DND-41 (cell line): ENCODE results near the gene ANKRD11.

Source experiments
- ATAC-seq: fragments of 200-7000 bp; cut with Tn5 transposase; 3 replicates; pipeline ENCODE4 v1.9.1; 2021; ENCODE audit warnings: low read depth; ENCODE audit not compliant: insufficient read depth
- DNase-seq: peaks from one replicate; pipeline ENCODE4 v3.0.0-alpha.2; 2020
- H2AFZ ChIP-seq: 2 replicates; pipeline ENCODE4 v1.6.0; 2012; ENCODE audit warnings: low read depth, low read length
- H3K27ac ChIP-seq: 2 replicates; pipeline ENCODE4 v1.5.1; 2012; ENCODE audit warnings: low read length, inconsistent platforms
- H3K27me3 ChIP-seq: fragments of 200-600 bp; sonication (generic); 2 replicates; pipeline ENCODE4 v1.6.0; 2012; ENCODE audit warnings: low read length, mild to moderate bottlenecking, inconsistent platforms; ENCODE audit not compliant: insufficient read depth, poor library complexity
- H3K36me3 ChIP-seq: 2 replicates; pipeline ENCODE4 v1.5.1; 2012; ENCODE audit warnings: low read length, inconsistent platforms; ENCODE audit not compliant: insufficient read depth
- H3K4me1 ChIP-seq: 2 replicates; pipeline ENCODE4 v1.5.1; 2012; ENCODE audit warnings: mild to moderate bottlenecking, low read length; ENCODE audit not compliant: insufficient read depth
- H3K4me2 ChIP-seq: 2 replicates; pipeline ENCODE4 v1.6.0; 2012; ENCODE audit warnings: mild to moderate bottlenecking, moderate library complexity, low read length, inconsistent platforms; ENCODE audit not compliant: insufficient read depth
- H3K4me3 ChIP-seq, 2 experiments: fragments of 200-600 bp in 1 of 2; shearing (Covaris generic) in 1 of 2; 2 replicates each; pipeline ENCODE4 v1.5.1; 2012 to 2016; ENCODE audit warnings: inconsistent platforms in 2 of 2, low read length in 2 of 2, mild to moderate bottlenecking in 2 of 2, low read depth in 1 of 2, moderate library complexity in 1 of 2
- H3K79me2 ChIP-seq: 2 replicates; pipeline ENCODE4 v1.6.0; 2012; ENCODE audit warnings: low read length, inconsistent platforms; ENCODE audit not compliant: insufficient read depth
- H3K9ac ChIP-seq: 2 replicates; pipeline ENCODE4 v1.6.0; 2012; ENCODE audit warnings: low read depth, mild to moderate bottlenecking, inconsistent platforms, low read length, moderate library complexity
- H3K9me3 ChIP-seq: 2 replicates; pipeline ENCODE4 v1.5.1; 2012; ENCODE audit warnings: low read length, moderate library complexity, mild to moderate bottlenecking, inconsistent platforms; ENCODE audit not compliant: insufficient read depth, severe bottlenecking
- H4K20me1 ChIP-seq: 2 replicates; pipeline ENCODE4 v1.6.0; 2012; ENCODE audit warnings: low read length; ENCODE audit not compliant: insufficient read depth
- EZH2 ChIP-seq: IDR thresholded peaks from 3 replicates; pipeline ENCODE4 v1.6.1; 2012; ENCODE audit warnings: borderline replicate concordance, low read depth, mild to moderate bottlenecking, moderate library complexity, low read length, inconsistent platforms; ENCODE audit not compliant: severe bottlenecking
- TF ChIP-seq, protein P1 (sequence below): IDR thresholded peaks from 2 replicates; pipeline ENCODE4 v1.5.1; 2012; ENCODE audit warnings: borderline replicate concordance, low read length, moderate library complexity, mild to moderate bottlenecking; ENCODE audit not compliant: poor library complexity, severe bottlenecking; ENCODE audit errors: extremely low read depth

Gene ANKRD11

DNA sequence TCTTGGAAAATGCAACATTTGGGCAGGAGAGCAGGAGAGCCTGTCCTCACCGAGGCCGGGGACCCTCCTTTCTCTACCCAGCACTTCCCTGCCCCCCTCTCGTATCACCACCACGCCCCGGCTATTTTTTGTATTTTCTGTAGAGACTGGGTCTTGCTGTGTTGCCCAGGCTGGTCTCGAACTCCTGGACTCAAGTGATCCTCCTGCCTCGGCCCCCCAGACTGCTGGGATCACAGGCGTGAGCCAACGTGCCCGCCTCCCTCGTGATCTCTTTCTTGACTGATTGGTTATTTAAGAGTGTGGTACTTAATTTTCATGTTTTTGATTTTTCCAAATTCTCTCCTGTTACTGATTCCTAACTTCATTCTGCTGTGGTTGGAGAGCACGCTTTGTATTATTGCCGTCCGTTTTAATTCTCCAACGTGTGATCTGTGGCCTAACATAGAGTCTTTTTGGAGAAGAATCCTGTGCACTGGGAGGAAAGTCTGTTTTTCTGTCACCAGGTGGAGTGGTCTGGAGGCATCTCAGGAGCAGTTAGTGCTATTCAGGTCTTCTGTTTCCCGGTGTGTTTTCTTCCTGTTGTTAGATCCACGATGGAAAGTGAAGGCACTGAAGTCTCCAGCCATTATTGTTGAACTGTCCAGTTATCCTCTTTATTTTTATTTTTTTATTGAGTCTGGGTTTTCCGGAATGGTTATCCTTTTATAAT, 232.4 kb downstream of the ANKRD11 start:
- Histone ChIP-seq H3K36me3 (no peaks in the 10 kb centered on the region), H3K27me3 (no peaks in the 10 kb centered on the region), H3K4me2 (no peak overlapping the region), H3K4me1 (no peaks in the 10 kb centered on the region), H3K9me3 (no peaks in the 10 kb centered on the region), H2AFZ (no peak overlapping the region), H3K27ac (no peak overlapping the region), H4K20me1 (no peaks in the 10 kb centered on the region), H3K4me3 (no peak overlapping the region), H3K79me2 (no peaks in the 10 kb centered on the region), H3K9ac (no peak overlapping the region)
- ATAC-seq (no peak), DNase-seq (no peak)
- no peak for TF ChIP-seq EZH2
- TF ChIP-seq, protein P1, sequence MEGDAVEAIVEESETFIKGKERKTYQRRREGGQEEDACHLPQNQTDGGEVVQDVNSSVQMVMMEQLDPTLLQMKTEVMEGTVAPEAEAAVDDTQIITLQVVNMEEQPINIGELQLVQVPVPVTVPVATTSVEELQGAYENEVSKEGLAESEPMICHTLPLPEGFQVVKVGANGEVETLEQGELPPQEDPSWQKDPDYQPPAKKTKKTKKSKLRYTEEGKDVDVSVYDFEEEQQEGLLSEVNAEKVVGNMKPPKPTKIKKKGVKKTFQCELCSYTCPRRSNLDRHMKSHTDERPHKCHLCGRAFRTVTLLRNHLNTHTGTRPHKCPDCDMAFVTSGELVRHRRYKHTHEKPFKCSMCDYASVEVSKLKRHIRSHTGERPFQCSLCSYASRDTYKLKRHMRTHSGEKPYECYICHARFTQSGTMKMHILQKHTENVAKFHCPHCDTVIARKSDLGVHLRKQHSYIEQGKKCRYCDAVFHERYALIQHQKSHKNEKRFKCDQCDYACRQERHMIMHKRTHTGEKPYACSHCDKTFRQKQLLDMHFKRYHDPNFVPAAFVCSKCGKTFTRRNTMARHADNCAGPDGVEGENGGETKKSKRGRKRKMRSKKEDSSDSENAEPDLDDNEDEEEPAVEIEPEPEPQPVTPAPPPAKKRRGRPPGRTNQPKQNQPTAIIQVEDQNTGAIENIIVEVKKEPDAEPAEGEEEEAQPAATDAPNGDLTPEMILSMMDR = peak; percentile 15

DNA sequence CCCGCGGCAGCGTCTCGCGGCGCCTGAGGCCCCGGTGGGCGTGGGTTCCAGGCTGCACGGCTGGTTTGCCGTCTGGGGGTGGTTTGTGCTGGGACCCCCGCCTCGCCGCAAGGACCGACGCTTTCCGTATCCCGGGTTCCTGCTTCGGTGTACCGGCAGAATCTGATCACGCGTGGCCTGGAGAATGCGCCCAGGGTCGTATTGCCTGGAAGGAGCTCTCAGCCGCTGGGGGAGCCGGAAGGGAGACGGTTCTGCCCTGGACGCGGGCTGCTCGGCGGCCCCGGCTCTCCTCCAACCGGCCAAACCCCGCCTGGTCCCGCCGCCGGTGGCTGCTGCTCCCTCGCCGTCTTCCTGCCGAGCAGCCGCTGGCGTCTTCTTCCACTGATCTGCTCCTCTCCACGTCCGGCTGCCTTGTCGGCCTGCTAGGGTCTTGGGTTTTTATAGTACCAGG, 233.1 kb downstream of the ANKRD11 start:
- H3K4me1 ChIP-seq = no peaks in the 10 kb centered on the region
- TF ChIP-seq, protein P1 = no peak
- no peak for TF ChIP-seq EZH2
- H3K4me2 ChIP-seq = no peak overlapping the region
- ATAC-seq (no peak), DNase-seq (no peak)
- H4K20me1 ChIP-seq = no peaks in the 10 kb centered on the region
- H3K79me2 ChIP-seq = no peaks in the 10 kb centered on the region
- no peaks in the 10 kb centered on the region for H3K27me3 ChIP-seq
- no peak overlapping the region for H3K9ac ChIP-seq
- H3K9me3 ChIP-seq = no peaks in the 10 kb centered on the region
- no peak overlapping the region for H2AFZ ChIP-seq
- H3K36me3 ChIP-seq = no peaks in the 10 kb centered on the region
- no peak overlapping the region for H3K4me3 ChIP-seq
- H3K27ac ChIP-seq = no peak overlapping the region

DNA sequence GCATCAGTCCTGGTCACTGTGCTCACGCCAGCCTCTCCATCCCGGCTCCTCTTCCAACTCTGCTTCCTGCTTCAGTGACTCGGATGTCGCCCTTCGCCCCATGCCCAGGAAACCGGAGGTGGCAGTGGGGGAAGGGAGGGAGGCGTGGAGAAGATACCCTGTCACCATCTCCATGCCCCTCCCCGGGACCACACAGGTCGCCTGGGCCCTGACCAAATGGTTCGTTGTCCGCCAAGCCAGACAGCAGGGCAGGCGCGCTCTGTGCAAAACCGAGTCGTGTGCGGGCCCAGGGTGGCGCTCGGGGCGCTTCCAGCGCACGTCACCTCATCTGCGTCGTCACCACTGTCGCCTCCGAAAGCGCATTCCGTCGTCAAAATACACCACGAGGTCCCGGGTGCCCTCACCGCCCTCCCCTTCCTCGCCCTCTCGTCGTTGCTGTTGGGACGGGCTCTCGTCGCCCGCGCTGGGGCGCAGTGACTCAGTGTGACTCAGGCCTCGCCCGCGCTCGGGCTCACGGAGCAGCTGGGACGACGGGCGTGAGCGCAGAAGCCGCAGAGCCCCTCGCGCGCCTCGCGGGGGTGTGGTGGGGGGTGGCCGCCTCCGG, 233.6 kb downstream of the ANKRD11 start:
- H3K79me2 ChIP-seq = no peaks in the 10 kb centered on the region
- TF ChIP-seq EZH2 = no peak
- TF ChIP-seq, protein P1 = no peak
- H3K27me3 ChIP-seq = no peaks in the 10 kb centered on the region
- no peaks in the 10 kb centered on the region for H3K9me3 ChIP-seq
- no peak overlapping the region for H2AFZ ChIP-seq
- DNase-seq (no peak), ATAC-seq (no peak)
- no peaks in the 10 kb centered on the region for H3K4me1 ChIP-seq
- H4K20me1 ChIP-seq = no peaks in the 10 kb centered on the region
- H3K4me2 ChIP-seq = no peak overlapping the region
- H3K27ac ChIP-seq = no peak overlapping the region
- no peak overlapping the region for H3K9ac ChIP-seq
- no peaks in the 10 kb centered on the region for H3K36me3 ChIP-seq
- H3K4me3 ChIP-seq = no peak overlapping the region
